SK-N-SH (cell line): ENCODE measurements around the gene CA7. TPM values are rescaled to one million over a fixed set of nuclear protein-coding genes. Genes with fewer than 3 reads are reported as not detected.

Source experiments
- CTCF ChIA-PET: fragments of 300-600, 350-600 bp; formaldehyde crosslinking; extraction: SDS; loops from one replicate; lab custom pipeline; 2021; lab: Yijun Ruan, JAX
- POLR2A ChIA-PET: fragments of 350-600 bp; sonication (Branson Sonifier 250); formaldehyde crosslinking; extraction: SDS; loops from one replicate; lab custom pipeline; 2020; ENCODE audit warnings: antibody characterized with exemption, inconsistent platforms; lab: Yijun Ruan, JAX
- DNase-seq: peaks from one replicate; pipeline ENCODE4 v3.0.0; 2012
- H2AFZ ChIP-seq: fragments of 200-600 bp; sonication (generic); 2 replicates; pipeline ENCODE4 v1.8.1; 2016; ENCODE audit warnings: antibody characterized with exemption, mild to moderate bottlenecking, low read depth
- H3F3A ChIP-seq: fragments of 200-600 bp; sonication (generic); replicated peaks from 2 replicates; pipeline ENCODE3; 2016; ENCODE audit warnings: antibody characterized with exemption, mild to moderate bottlenecking; ENCODE audit not compliant: insufficient read depth
- H3K27ac ChIP-seq, 2 experiments: fragments of 200-500 bp in 1 of 2; fragments of 200-600 bp in 1 of 2; sonication (Bioruptor generic) in 1 of 2; sonication (generic), shearing (Covaris generic) in 1 of 2; 2 replicates each; pipeline versions ENCODE4 v1.5.1 to v1.6.1; 2014 to 2016; ENCODE audit warnings: low read depth in 2 of 2, inconsistent platforms in 1 of 2, low read length in 1 of 2, mild to moderate bottlenecking in 1 of 2, mixed read lengths in 1 of 2
- H3K27me3 ChIP-seq: fragments of 200-600 bp; sonication (generic), shearing (Covaris generic); 2 replicates; pipeline ENCODE4 v1.6.1; 2016; ENCODE audit warnings: mixed run types; ENCODE audit not compliant: insufficient read depth
- H3K36me3 ChIP-seq, 2 experiments: fragments of 200-500 bp in 1 of 2; fragments of 200-600 bp in 1 of 2; sonication (Bioruptor generic) in 1 of 2; sonication (generic) in 1 of 2; replicated peaks in 1 of 2; 2 replicates each; pipeline versions ENCODE3 to v1.5.1; 2014 to 2016; ENCODE audit warnings: low read length in 1 of 2, mild to moderate bottlenecking in 1 of 2; ENCODE audit not compliant: insufficient read depth in 2 of 2, control insufficient read depth in 1 of 2
- H3K4me1 ChIP-seq, 2 experiments: fragments of 200-500 bp in 1 of 2; fragments of 200-600 bp in 1 of 2; sonication (Bioruptor generic) in 1 of 2; sonication (generic), shearing (Covaris generic) in 1 of 2; 2 replicates each; pipeline versions ENCODE4 v1.5.1 to v1.6.1; 2014 to 2016; ENCODE audit warnings: low read depth in 1 of 2, low read length in 1 of 2, mixed run types in 1 of 2; ENCODE audit not compliant: insufficient read depth in 2 of 2, control insufficient read depth in 1 of 2
- H3K4me2 ChIP-seq: fragments of 200-600 bp; sonication (generic), shearing (Covaris generic); 2 replicates; pipeline ENCODE4 v1.6.1; 2017; ENCODE audit warnings: mixed run types
- H3K4me3 ChIP-seq, 2 experiments: fragments of 200-500 bp in 1 of 2; fragments of 200-600 bp in 1 of 2; sonication (Bioruptor generic) in 1 of 2; sonication (generic), shearing (Covaris generic) in 1 of 2; 2 replicates each; pipeline versions ENCODE4 v1.5.1 to v1.8.1; 2014 to 2016; ENCODE audit warnings: low read depth in 2 of 2, inconsistent platforms in 1 of 2, low read length in 1 of 2, mild to moderate bottlenecking in 1 of 2, mixed read lengths in 1 of 2, moderate library complexity in 1 of 2
- H3K79me2 ChIP-seq: fragments of 200-600 bp; sonication (generic); 2 replicates; pipeline ENCODE4 v1.8.1; 2017; ENCODE audit warnings: mild to moderate bottlenecking; ENCODE audit not compliant: insufficient read depth
- H3K9ac ChIP-seq: fragments of 200-600 bp; sonication (generic); 2 replicates; pipeline ENCODE4 v1.6.1; 2017; ENCODE audit warnings: mixed run types
- H3K9me2 ChIP-seq: fragments of 200-600 bp; sonication (generic); 2 replicates; pipeline ENCODE4 v1.6.1; 2017; ENCODE audit warnings: mixed run types
- H3K9me3 ChIP-seq: fragments of 200-600 bp; sonication (generic); 2 replicates; pipeline ENCODE4 v1.6.1; 2017; ENCODE audit warnings: mixed run types, mild to moderate bottlenecking, moderate library complexity
- H4K20me1 ChIP-seq: fragments of 200-600 bp; sonication (generic); 2 replicates; pipeline ENCODE4 v1.6.1; 2017; ENCODE audit warnings: mild to moderate bottlenecking, mixed run types; ENCODE audit not compliant: insufficient read depth
- CHD2 ChIP-seq: fragments of 150-350 bp; IDR thresholded peaks from 2 replicates; pipeline ENCODE4 v1.6.1; 2018; ENCODE audit warnings: low read length; ENCODE audit not compliant: partially characterized antibody
- FOXJ3 ChIP-seq: sonication (generic); formaldehyde crosslinking; IDR thresholded peaks from 2 replicates; pipeline ENCODE4 v1.5.1; 2020; ENCODE audit warnings: mild to moderate bottlenecking, missing genetic modification reagents
- MXI1 ChIP-seq: IDR thresholded peaks from 2 replicates; pipeline ENCODE4 v1.6.1; 2012; ENCODE audit warnings: mild to moderate bottlenecking, low read depth, low read length, improper control_type of control experiment
- NFIC ChIP-seq: IDR thresholded peaks from 2 replicates; pipeline ENCODE4 v1.4.0; 2012; ENCODE audit warnings: borderline replicate concordance
- RXRA ChIP-seq: IDR thresholded peaks from 2 replicates; pipeline ENCODE4 v1.4.0; 2012; ENCODE audit warnings: low read depth, mild to moderate bottlenecking, borderline replicate concordance
- SMC3 ChIP-seq: IDR thresholded peaks from 2 replicates; pipeline ENCODE4 v1.6.1; 2012; ENCODE audit warnings: low read depth, low read length, improper control_type of control experiment
- TAF1 ChIP-seq: IDR thresholded peaks from 2 replicates; pipeline ENCODE4 v1.6.1; 2012; ENCODE audit warnings: low read depth, mild to moderate bottlenecking, low read length, moderate library complexity, borderline replicate concordance
- TEAD4 ChIP-seq: IDR thresholded peaks from 2 replicates; pipeline ENCODE4 v1.4.0; 2012; ENCODE audit warnings: mild to moderate bottlenecking, borderline replicate concordance; ENCODE audit not compliant: insufficient read depth
- WGBS: methylation state at CpG from one replicate; pipeline ENCODE4 v1.1.6; 2017; ENCODE audit warnings: low lambda C conversion rate; 5-methylcytosine and 5-hydroxymethylcytosine counted together
- polyA plus RNA-seq, 3 experiments: library from polyadenylated mRNA; depleted of rRNA; stranded (reverse); fragments of >200 nt; gene quantifications; 2 replicates each; pipeline ENCODE4 v1.2.3, GENCODE V29; 2012
- TF ChIP-seq, protein P1 (sequence below): fragments of 200-600 bp; sonication (generic); IDR thresholded peaks from 2 replicates; pipeline ENCODE4 v1.6.1; 2017; ENCODE audit warnings: antibody characterized with exemption, mild to moderate bottlenecking, moderate library complexity
- TF ChIP-seq, protein P2 (sequence below): IDR thresholded peaks from 2 replicates; pipeline ENCODE4; 2012

CA7 gene
- polyA plus RNA-seq, 1 of the 3 experiments (the other 2 are of a cell fraction) = 0.12 TPM

DNA sequence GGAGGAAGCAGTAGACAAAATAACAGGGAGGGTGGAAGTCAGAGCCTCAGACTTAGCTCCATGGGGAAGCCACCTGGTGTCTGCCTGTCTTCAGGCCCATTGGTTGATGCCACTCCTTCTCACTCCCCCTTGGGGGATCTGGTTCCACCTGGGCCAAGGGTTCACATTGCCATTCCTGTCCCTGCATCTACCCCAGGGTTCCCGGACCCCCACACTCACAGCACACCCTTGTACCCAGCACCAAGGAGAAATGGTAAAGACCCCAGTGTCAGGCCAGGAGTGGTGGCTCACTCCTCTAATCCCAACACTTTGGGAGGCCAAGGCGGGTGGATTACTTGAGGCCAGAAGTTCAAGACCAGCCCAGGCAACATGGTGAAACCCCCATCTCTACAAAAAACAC is 1.0 kb upstream of the CA7 start:
- H3K27me3 ChIP-seq = peaks cover 15% of the 10 kb centered on the region; the same call in 1 of the 2 replicates
- H2AFZ ChIP-seq = no peak overlapping the region
- H3K4me1 ChIP-seq = peaks cover 0 to 8% of the 10 kb centered on the region in 2 experiments; a peak in 1 of 4 replicates
- ChIA-PET CTCF (interaction anchor here (1.1 to 10.1 kb wide), 5 partner anchors 9 to 53 kb away, joined by 3 to 82 read pairs (median 5); partner anchors contain the start of gene NAE1), POLR2A (no interaction called here)
- H3K4me3 ChIP-seq = no peak overlapping the region
- no peak overlapping the region for H3K27ac ChIP-seq
- no peaks in the 10 kb centered on the region for H3K9me2 ChIP-seq
- TF ChIP-seq FOXJ3 (CRISPR knock-in tag) = no peak
- TF ChIP-seq SMC3 = no peak
- TF ChIP-seq NFIC = no peak
- TF ChIP-seq MXI1 = no peak
- TF ChIP-seq, protein P1, sequence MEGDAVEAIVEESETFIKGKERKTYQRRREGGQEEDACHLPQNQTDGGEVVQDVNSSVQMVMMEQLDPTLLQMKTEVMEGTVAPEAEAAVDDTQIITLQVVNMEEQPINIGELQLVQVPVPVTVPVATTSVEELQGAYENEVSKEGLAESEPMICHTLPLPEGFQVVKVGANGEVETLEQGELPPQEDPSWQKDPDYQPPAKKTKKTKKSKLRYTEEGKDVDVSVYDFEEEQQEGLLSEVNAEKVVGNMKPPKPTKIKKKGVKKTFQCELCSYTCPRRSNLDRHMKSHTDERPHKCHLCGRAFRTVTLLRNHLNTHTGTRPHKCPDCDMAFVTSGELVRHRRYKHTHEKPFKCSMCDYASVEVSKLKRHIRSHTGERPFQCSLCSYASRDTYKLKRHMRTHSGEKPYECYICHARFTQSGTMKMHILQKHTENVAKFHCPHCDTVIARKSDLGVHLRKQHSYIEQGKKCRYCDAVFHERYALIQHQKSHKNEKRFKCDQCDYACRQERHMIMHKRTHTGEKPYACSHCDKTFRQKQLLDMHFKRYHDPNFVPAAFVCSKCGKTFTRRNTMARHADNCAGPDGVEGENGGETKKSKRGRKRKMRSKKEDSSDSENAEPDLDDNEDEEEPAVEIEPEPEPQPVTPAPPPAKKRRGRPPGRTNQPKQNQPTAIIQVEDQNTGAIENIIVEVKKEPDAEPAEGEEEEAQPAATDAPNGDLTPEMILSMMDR = no peak
- TF ChIP-seq TEAD4 = no peak
- no peak for TF ChIP-seq CHD2
- TF ChIP-seq TAF1 = no peak
- TF ChIP-seq, protein P2, sequence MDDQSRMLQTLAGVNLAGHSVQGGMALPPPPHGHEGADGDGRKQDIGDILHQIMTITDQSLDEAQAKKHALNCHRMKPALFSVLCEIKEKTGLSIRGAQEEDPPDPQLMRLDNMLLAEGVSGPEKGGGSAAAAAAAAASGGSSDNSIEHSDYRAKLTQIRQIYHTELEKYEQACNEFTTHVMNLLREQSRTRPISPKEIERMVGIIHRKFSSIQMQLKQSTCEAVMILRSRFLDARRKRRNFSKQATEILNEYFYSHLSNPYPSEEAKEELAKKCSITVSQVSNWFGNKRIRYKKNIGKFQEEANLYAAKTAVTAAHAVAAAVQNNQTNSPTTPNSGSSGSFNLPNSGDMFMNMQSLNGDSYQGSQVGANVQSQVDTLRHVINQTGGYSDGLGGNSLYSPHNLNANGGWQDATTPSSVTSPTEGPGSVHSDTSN = no peak
- WGBS = 92% methylated on average over 2 of the region's 2 CpGs
- no peaks in the 10 kb centered on the region for H3K36me3 ChIP-seq
- H3K9me3 ChIP-seq = no peaks in the 10 kb centered on the region
- H3K4me2 ChIP-seq = no peak overlapping the region
- no peaks in the 10 kb centered on the region for H4K20me1 ChIP-seq
- DNase-seq = no peak
- no peak overlapping the region for H3K9ac ChIP-seq
- no peaks in the 10 kb centered on the region for H3K79me2 ChIP-seq
- no peaks in the 10 kb centered on the region for H3F3A ChIP-seq

DNA sequence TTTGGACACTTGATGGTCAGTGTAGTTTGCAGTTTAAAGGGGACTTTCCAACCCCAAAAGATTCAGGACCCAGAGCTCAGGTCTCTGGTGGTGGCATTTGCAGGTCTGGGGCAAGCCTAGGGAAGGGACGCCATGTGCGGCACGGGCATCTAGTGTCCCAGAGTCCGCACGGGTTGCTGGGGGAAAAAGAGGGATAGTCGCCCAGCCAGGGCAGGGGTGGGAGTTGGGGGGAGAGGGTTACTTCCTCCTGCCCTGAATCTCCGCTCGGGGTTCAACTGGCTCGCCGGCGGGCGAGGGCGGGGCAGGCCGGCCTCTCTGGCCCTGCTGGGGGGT is 239 bp upstream of the CA7 start:
- H3K4me2 ChIP-seq = no peak overlapping the region
- no peaks in the 10 kb centered on the region for H3F3A ChIP-seq
- peaks cover 15% of the 10 kb centered on the region; the same call in 1 of the 2 replicates for H3K27me3 ChIP-seq
- POLR2A ChIA-PET = no interaction called here
- no peak for TF ChIP-seq RXRA
- H3K9me3 ChIP-seq = no peaks in the 10 kb centered on the region
- no peak overlapping the region for H3K9ac ChIP-seq
- H3K79me2 ChIP-seq = no peaks in the 10 kb centered on the region
- H3K4me3 ChIP-seq = no peak overlapping the region
- peaks cover 0 to 8% of the 10 kb centered on the region in 2 experiments; a peak in 1 of 4 replicates for H3K4me1 ChIP-seq
- no peak overlapping the region for H2AFZ ChIP-seq
- CTCF ChIA-PET = interaction anchor here (1.7 to 10.1 kb wide), 3 partner anchors 11 to 23 kb away, joined by 5 to 82 read pairs (median 68); partner anchors contain the start of gene NAE1
- no peaks in the 10 kb centered on the region for H4K20me1 ChIP-seq
- WGBS = 64% methylated on average over 6 of the region's 14 CpGs
- H3K27ac ChIP-seq = no peak overlapping the region
- no peaks in the 10 kb centered on the region for H3K36me3 ChIP-seq
- H3K9me2 ChIP-seq = no peaks in the 10 kb centered on the region
- DNase-seq = no peak
